Neural crest cell (in vitro differentiated cells): ENCODE measurements around the gene MYO10. TPM values are rescaled to one million over a fixed set of nuclear protein-coding genes. Genes with fewer than 3 reads are reported as not detected.
A peak's percentile ranks its signal among the peaks of the same experiment; 100 is the strongest.

Experiments used
- DNase-seq: peaks from one replicate; pipeline ENCODE4 v3.0.0; 2021; ENCODE audit warnings: low read depth, mixed read lengths, low spot score
- H3K27ac Mint-ChIP-seq: one replicate; pipeline ENCODE4 v1.8.0; 2021; ENCODE audit warnings: mild to moderate bottlenecking, mixed read lengths; ENCODE audit not compliant: unreplicated experiment
- H3K27me3 Mint-ChIP-seq: 2 replicates; pipeline ENCODE4 v1.8.0; 2021; ENCODE audit warnings: low read depth, mild to moderate bottlenecking, mixed read lengths
- H3K36me3 Mint-ChIP-seq: 2 replicates; pipeline ENCODE4 v1.8.0; 2021; ENCODE audit warnings: low read depth, mild to moderate bottlenecking, mixed read lengths
- H3K4me1 Mint-ChIP-seq: 2 replicates; pipeline ENCODE4 v1.8.0; 2021; ENCODE audit warnings: mixed read lengths
- H3K4me3 Mint-ChIP-seq: one replicate; pipeline ENCODE4 v1.8.0; 2021; ENCODE audit warnings: mild to moderate bottlenecking, mixed read lengths
- H3K9me3 Mint-ChIP-seq: 2 replicates; pipeline ENCODE4 v1.8.0; 2021; ENCODE audit warnings: mixed read lengths
- CTCF ChIP-seq: fragments of 200-600 bp; sonication (generic); conservative IDR thresholded peaks from 2 replicates; pipeline ENCODE4 v1.5.0; 2021; ENCODE audit warnings: antibody characterized with exemption, mild to moderate bottlenecking
- total RNA-seq: library from RNA; stranded (reverse); gene quantifications from 2 replicates; pipeline ENCODE4 v1.2.1, GENCODE V29; 2021

Gene MYO10
- total RNA-seq, 1 donor from 2014 or later: 94.4 TPM

DNA sequence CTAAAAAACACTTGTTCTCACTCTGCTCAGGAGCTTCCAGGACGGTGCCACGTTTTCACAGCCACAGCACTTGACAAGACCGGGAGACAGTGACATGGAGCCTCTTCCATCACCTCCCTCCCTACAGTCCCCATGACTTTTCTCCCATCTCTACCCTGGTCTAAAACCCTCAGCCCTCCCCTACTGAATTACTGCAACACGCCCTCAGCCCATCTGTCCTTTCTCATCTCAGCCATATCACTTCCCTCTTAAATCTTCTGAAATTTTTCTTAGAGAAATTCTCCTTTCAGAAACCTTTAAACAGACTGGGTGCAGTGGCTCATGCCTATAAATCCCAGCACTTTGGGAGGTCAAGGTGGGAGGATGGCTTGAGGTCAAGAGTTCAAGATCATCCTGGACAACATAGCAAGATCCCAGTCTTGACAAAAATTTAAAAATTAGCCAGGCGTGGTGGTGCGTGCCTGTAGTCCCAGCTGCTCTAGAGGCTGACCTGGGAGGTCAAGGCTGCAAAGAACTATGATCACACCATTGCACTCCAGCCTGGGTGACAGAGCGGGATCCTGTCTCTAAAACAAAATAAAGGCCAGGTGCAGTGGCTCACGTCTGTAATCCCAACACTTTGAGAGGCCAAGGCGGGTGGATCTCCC lies 125.8 kb downstream of the MYO10 start:
- TF ChIP-seq CTCF: no peak
- DNase-seq: no peak

DNA sequence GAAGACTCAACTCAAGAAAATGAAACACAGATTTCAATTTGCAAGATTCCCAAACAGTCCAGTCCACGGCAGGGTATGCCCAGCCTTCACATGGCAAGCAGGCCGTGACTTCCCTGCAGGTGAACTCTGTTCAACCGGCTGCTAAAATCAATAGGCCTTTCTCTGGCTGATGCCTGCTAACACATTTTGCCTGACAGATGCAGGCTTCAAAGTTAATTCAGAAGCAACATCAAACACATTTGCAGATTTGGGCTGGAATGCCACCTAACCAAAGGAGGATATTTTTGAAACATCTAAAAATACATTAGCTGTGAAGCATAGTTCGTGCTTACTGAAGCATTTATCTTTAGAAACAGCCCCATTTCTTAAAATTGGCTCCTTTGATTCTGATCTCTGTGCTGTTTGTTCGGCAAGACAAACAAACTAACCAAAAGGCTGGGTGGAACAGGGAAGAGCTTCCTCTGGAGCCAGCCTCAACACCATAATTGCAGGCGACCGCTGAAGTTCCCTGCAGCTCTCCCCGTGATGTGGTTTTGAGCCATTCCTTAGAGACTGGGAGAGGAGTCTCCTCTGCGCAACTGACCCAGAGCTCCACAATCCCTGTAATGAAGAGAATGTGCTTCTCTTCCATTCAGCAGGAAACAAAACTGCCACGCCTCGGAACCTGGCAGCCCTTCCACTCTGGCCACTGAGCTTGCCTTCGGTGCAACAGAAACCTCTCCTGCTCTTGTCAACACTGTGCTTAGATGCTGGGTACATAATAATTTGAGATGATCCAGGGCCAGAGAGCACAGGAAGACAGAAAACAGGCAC lies 126.5 kb downstream of the MYO10 start:
- DNase-seq: no peak
- Mint-ChIP-seq H3K36me3 (peaks cover 2% of the 10 kb centered on the region), H3K4me1 (peaks cover 35% of the 10 kb centered on the region), H3K9me3 (no peaks in the 10 kb centered on the region), H3K27me3 (no peaks in the 10 kb centered on the region), H3K27ac (peak overlapping the region; percentile 38), H3K4me3 (no peak overlapping the region)
- no peak for TF ChIP-seq CTCF

More for the DNA sequence above, 125.8 kb downstream of the MYO10 start:
- H3K27me3 Mint-ChIP-seq: no peaks in the 10 kb centered on the region
- H3K9me3 Mint-ChIP-seq: no peaks in the 10 kb centered on the region
- peaks cover 35% of the 10 kb centered on the region for H3K4me1 Mint-ChIP-seq
- H3K27ac Mint-ChIP-seq: peak overlapping the region; percentile 38
- H3K36me3 Mint-ChIP-seq: peaks cover 3% of the 10 kb centered on the region
- H3K4me3 Mint-ChIP-seq: no peak overlapping the region

GRCh38 chr5:16809010-16809394 lies 127.1 kb downstream of the MYO10 start:
- Mint-ChIP-seq H3K4me1 (peaks cover 40% of the 10 kb centered on the region), H3K27ac (no peak overlapping the region), H3K4me3 (no peak overlapping the region), H3K36me3 (no peaks in the 10 kb centered on the region), H3K27me3 (no peaks in the 10 kb centered on the region), H3K9me3 (no peaks in the 10 kb centered on the region)
- DNase-seq: no peak
- no peak for TF ChIP-seq CTCF

GRCh38 chr5:16808021-16808420 lies 128.1 kb downstream of the MYO10 start:
- DNase-seq: no peak
- Mint-ChIP-seq H3K27me3 (no peaks in the 10 kb centered on the region), H3K27ac (no peak overlapping the region), H3K36me3 (no peaks in the 10 kb centered on the region), H3K9me3 (no peaks in the 10 kb centered on the region), H3K4me1 (peaks cover 44% of the 10 kb centered on the region), H3K4me3 (no peak overlapping the region)
- no peak for TF ChIP-seq CTCF

- Mint-ChIP-seq H3K4me1 (peaks cover 42% of the 10 kb centered on the region), H3K4me3 (no peak overlapping the region), H3K27ac (no peak overlapping the region), H3K9me3 (no peaks in the 10 kb centered on the region), H3K36me3 (no peaks in the 10 kb centered on the region), H3K27me3 (no peaks in the 10 kb centered on the region)
- no peak for TF ChIP-seq CTCF
- DNase-seq: no peak
Measured at GRCh38 chr5:16807547-16807864, 128.6 kb downstream of the MYO10 start.
